HepG2 (cell line): ENCODE results near the gene POP7.

ENCODE experiments used
- BRD4 ChIP-seq: sonication (generic); formaldehyde crosslinking; IDR thresholded peaks from 2 replicates; pipeline ENCODE4 v1.4.0; 2020; ENCODE audit warnings: missing genetic modification reagents
- ZNF441 ChIP-seq: sonication (generic); formaldehyde crosslinking; IDR thresholded peaks from 2 replicates; pipeline ENCODE4 v1.7.0; 2021; ENCODE audit warnings: missing genetic modification reagents, borderline replicate concordance

DNA sequence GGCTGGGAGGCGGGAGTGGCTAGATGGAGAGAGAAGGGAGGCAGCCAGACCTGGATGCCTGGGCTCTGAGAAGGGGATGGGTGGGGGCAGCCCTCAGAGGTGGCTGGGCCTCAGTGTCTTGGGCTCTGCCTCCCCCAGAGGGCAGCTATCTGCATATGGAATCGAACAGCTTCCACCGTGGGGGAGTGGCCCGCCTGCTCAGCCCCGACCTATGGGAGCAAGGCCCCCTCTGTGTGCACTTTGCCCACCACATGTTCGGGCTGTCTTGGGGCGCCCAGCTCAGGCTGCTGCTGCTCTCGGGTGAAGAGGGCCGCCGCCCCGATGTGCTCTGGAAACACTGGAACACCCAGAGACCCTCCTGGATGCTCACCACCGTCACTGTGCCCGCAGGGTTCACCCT, 30.8 kb downstream of the POP7 start:
- TF ChIP-seq ZNF441 (CRISPR knock-in tag) (no peak), BRD4 (no peak)
